A375 (cell line): ENCODE results near the gene SMIM8. TPM values are rescaled to one million over a fixed set of nuclear protein-coding genes. Genes with fewer than 3 reads are reported as not detected.

Source experiments
- total RNA-seq: library from RNA; depleted of rRNA; stranded (reverse); fragments of >200 nt; shearing (Covaris generic); gene quantifications from 2 replicates; pipeline ENCODE4 v1.2.3, GENCODE V29; 2014; rRNA removed

SMIM8 gene
- 2.7 and 2.8 TPM in 2 replicates for total RNA-seq

GRCh38 chr6:87322304-87323212 lies at the start of gene SMIM8:
Gene SMIM8 (plus strand): TSS chr6:87322588. CDS start chr6:87337032, 14,444 bp downstream.

GRCh38 chr6:87344731-87345130 lies 22.3 kb downstream of the SMIM8 start, which contains the start of gene C6orf163:
Gene C6orf163 (plus strand): TSS chr6:87344813. CDS start chr6:87345100, 287 bp downstream.

Other genes starting within 250 kb of the SMIM8 start
- not detected in 2 replicates for gene CGA, start 227.5 kb upstream of the SMIM8 start, total RNA-seq
- gene ZNF292, start 167.0 kb upstream of the SMIM8 start, total RNA-seq = 8.5 and 10.9 TPM in 2 replicates
- gene GJB7, start 6.7 kb downstream of the SMIM8 start, total RNA-seq = 0.30 TPM in 1 of 2 replicates, not detected in the other
- gene C6orf163, start 22.2 kb downstream of the SMIM8 start, total RNA-seq = 0.82 and 2.0 TPM in 2 replicates
- gene CFAP206, start 85.4 kb downstream of the SMIM8 start, total RNA-seq = not detected in 2 replicates
- 7.2 and 7.4 TPM in 2 replicates for gene SLC35A1, start 150.4 kb downstream of the SMIM8 start, total RNA-seq